Omental fat pad (tissue), 4 donors: ENCODE data around the gene SYAP1. TPM values are rescaled to one million over a fixed set of nuclear protein-coding genes. Genes with fewer than 3 reads are reported as not detected.

Source experiments
- ATAC-seq: fragments of 150-250 bp; one replicate; pipeline ENCODE4 v1.9.1; 2016; ENCODE audit warnings: mild to moderate bottlenecking, moderate library complexity; ENCODE audit not compliant: low FRiP score
- DNase-seq: peaks from one replicate; pipeline ENCODE4 v3.0.0-alpha.2; 2019; ENCODE audit warnings: low spot score
- total RNA-seq, 4 donors: library from RNA; depleted of rRNA; stranded (reverse); fragments of >200 nt; gene quantifications; one replicate each; pipeline ENCODE4 v1.1.0, GENCODE V29; 2016
- TF ChIP-seq, protein P1 (sequence below), 3 donors: fragments of 450-650 bp; IDR thresholded peaks; one replicate each; pipeline ENCODE4 v1.5.1; 2016 to 2017; ENCODE audit warnings: antibody characterized with exemption in 3 of 3, mild to moderate bottlenecking in 3 of 3, moderate library complexity in 2 of 3

The SYAP1 gene, protein sequence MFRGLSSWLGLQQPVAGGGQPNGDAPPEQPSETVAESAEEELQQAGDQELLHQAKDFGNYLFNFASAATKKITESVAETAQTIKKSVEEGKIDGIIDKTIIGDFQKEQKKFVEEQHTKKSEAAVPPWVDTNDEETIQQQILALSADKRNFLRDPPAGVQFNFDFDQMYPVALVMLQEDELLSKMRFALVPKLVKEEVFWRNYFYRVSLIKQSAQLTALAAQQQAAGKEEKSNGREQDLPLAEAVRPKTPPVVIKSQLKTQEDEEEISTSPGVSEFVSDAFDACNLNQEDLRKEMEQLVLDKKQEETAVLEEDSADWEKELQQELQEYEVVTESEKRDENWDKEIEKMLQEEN
- 10 to 100 TPM; 15.0 to 33.5 (median 25.1) TPM for total RNA-seq

DNA sequence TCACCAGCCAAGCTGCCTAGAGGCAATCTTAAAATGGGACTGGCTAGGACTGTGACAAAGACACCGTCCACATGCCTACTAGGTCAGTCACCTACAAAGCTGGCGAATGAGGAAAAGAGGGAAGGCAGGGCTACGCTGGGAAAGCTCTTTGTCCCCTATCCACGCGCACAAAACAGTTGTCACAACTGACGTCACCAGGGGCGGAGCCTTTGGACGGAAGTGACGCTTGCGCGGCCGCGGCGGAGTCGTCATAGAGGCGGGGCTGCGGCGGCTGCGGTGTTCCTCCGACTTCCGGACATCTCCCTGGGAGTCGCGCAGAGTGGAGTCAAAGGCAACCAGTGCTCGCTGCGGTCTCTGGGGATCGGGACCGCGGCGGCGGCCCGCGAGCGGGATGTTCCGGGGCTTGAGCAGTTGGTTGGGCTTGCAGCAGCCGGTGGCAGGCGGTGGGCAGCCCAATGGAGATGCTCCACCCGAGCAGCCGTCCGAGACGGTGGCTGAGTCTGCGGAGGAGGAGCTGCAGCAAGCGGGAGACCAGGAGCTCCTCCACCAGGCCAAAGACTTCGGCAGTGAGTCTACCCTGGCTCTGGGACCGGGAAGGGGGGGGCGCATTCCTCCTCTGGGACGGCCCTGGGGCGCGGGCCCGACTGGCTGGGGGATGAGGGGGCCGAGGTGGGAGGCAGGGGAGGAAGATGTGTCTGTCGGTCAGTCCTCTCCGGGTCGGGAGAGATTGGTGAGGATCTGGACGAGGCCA lies at the start of gene SYAP1:
Gene SYAP1, plus strand, starts transcription at position 279 of the 751 bp plus-strand sequence. Its CDS starts 113 bp downstream, at position 392.
- TF ChIP-seq, protein P1, sequence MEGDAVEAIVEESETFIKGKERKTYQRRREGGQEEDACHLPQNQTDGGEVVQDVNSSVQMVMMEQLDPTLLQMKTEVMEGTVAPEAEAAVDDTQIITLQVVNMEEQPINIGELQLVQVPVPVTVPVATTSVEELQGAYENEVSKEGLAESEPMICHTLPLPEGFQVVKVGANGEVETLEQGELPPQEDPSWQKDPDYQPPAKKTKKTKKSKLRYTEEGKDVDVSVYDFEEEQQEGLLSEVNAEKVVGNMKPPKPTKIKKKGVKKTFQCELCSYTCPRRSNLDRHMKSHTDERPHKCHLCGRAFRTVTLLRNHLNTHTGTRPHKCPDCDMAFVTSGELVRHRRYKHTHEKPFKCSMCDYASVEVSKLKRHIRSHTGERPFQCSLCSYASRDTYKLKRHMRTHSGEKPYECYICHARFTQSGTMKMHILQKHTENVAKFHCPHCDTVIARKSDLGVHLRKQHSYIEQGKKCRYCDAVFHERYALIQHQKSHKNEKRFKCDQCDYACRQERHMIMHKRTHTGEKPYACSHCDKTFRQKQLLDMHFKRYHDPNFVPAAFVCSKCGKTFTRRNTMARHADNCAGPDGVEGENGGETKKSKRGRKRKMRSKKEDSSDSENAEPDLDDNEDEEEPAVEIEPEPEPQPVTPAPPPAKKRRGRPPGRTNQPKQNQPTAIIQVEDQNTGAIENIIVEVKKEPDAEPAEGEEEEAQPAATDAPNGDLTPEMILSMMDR (IDR thresholded peaks at IDR 0.05), result no peak
- DNase-seq (peak; percentile 96), ATAC-seq (peak; percentile 98)

GRCh38 chrX:16671005-16671404 lies 48.4 kb upstream of the SYAP1 start:
- TF ChIP-seq, protein P1 (IDR thresholded peaks at IDR 0.05), result no peak
- ATAC-seq (no peak), DNase-seq (no peak)

DNA sequence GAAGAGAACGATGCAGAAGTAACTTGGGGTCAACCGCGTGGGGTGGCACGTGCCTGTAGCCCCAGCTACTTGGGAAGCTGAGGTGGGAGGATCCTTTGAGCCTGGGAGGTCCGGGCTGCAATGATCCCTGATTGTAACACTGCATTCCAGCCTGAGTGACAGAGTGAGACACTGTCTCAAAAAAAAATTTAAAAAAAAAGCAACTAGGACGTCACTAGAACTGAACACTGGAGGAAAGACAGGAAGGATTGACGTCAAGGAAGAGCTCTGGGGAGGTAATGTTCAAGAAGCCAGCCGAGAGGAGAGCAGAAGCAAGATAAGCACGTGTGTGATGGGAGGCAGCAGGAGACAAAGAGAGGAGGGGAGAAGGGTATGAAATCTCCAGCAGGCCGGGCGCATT lies 40.7 kb upstream of the SYAP1 start:
- no peak for DNase-seq
- TF ChIP-seq, protein P1 (IDR thresholded peaks at IDR 0.05), result no peak
- no peak for ATAC-seq

DNA sequence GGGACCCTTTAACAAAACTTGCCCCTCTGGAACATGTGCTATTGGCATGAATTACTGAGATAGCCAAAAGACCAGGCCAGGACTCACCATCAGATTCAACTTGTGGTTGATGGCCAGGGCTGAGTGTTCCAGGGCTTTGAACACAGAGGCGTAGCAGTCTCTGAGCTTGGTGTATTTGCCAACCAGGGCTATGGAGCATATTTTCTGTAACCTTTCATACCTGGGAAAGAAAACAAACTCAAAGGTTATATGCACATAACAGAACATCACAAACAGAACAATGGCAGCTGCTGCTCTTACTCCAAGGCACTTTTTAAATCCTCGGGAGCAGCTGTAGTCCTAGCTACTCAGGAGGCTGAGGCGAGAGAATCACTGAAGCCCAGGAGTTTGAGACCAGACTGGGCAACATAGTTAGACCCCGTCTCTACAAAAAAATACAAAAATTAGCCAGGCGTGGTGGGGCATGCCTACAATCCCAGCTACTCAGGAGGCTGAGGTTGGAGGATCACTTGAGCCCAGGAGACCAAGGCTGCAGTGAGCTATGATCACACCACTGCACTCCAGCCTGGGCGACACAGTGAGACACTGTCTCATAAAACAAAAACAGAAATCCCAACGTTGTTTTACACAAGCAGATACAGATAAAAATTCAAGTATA lies 36.3 kb upstream of the SYAP1 start:
- ATAC-seq (no peak), DNase-seq (no peak)
- TF ChIP-seq, protein P1 (IDR thresholded peaks at IDR 0.05), result no peak

DNA sequence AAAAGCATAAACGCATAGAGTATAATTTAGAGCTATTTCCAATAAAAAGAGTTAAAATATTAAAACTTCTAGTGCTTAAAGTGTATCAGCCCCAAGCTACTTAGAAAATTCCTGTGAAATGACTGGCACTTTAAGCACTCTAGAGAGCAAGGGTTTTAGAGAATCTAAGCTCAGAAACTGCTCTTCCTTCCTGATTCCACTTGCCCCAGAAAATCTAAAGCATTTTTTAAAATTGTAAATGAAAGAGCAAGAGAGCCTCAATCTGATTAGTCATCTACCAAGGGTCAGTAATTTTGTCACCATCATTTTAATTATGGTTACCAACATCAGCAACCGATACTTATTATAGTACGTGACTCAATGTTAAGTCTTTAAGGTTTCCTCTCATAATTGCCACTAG lies 31.9 kb upstream of the SYAP1 start:
- DNase-seq (no peak), ATAC-seq (no peak)
- TF ChIP-seq, protein P1 (IDR thresholded peaks at IDR 0.05), result no peak

- TF ChIP-seq, protein P1 (IDR thresholded peaks at IDR 0.05), result peak in 1 of 3 donors; percentile 61
- ATAC-seq (no peak), DNase-seq (peak; percentile 94)
Observed at GRCh38 chrX:16695079-16695676, 24.2 kb upstream of the SYAP1 start.
